Neural cell (in vitro differentiated cells): Measurements from ENCODE around the gene ASB10. TPM values are rescaled to one million over a fixed set of nuclear protein-coding genes. Genes with fewer than 3 reads are reported as not detected.

ENCODE experiments used
- H2AFZ ChIP-seq: fragments of 200-600, 300-800 bp; sonication (generic), shearing (Covaris generic); 2 replicates; pipeline ENCODE4 v1.6.0; 2014; ENCODE audit warnings: low read depth, mild to moderate bottlenecking, antibody characterized with exemption, low read length, moderate library complexity
- H3F3A ChIP-seq: fragments of 200-600 bp; shearing (Covaris generic); 2 replicates; pipeline ENCODE4 v1.6.1; 2016; ENCODE audit warnings: mild to moderate bottlenecking, moderate library complexity, mixed read lengths, antibody characterized with exemption, low read length; ENCODE audit not compliant: insufficient read depth, poor library complexity, severe bottlenecking
- H3K27ac ChIP-seq: fragments of 200-600, 300-800 bp; sonication (generic), shearing (Covaris generic); 2 replicates; pipeline ENCODE4 v1.5.1; 2014; ENCODE audit warnings: mild to moderate bottlenecking, low read length, moderate library complexity
- H3K27me3 ChIP-seq: fragments of 300-800, 200-600 bp; sonication (generic), shearing (Covaris generic); 2 replicates; pipeline ENCODE4 v1.6.0; 2014; ENCODE audit warnings: mild to moderate bottlenecking, low read depth, low read length, moderate library complexity; ENCODE audit not compliant: insufficient read depth
- H3K36me3 ChIP-seq: fragments of 300-800, 200-600 bp; sonication (generic), shearing (Covaris generic); 2 replicates; pipeline ENCODE4 v1.5.1; 2014; ENCODE audit warnings: mild to moderate bottlenecking, antibody characterized with exemption, low read length, moderate library complexity; ENCODE audit not compliant: insufficient read depth
- H3K4me2 ChIP-seq: fragments of 300-800, 200-600 bp; sonication (generic), shearing (Covaris generic); 2 replicates; pipeline ENCODE4 v1.6.0; 2014; ENCODE audit warnings: mild to moderate bottlenecking, low read length
- H3K4me3 ChIP-seq: fragments of 300-800, 200-600 bp; sonication (generic), shearing (Covaris generic); 2 replicates; pipeline ENCODE4 v1.5.1; 2014; ENCODE audit warnings: mild to moderate bottlenecking, low read length, moderate library complexity
- H3K79me2 ChIP-seq: fragments of 200-600 bp; shearing (Covaris generic); replicated peaks from 2 replicates; pipeline ENCODE4 v1.6.0; 2014; ENCODE audit warnings: mild to moderate bottlenecking, low read length, moderate library complexity; ENCODE audit not compliant: insufficient read depth
- H3K9ac ChIP-seq: fragments of 300-800, 200-600 bp; sonication (generic), shearing (Covaris generic); 2 replicates; pipeline ENCODE4 v1.6.1; 2016; ENCODE audit warnings: mild to moderate bottlenecking, low read length, mixed read lengths
- H3K9me2 ChIP-seq: fragments of 200-600 bp; shearing (Covaris generic); 2 replicates; pipeline ENCODE4 v1.6.1; 2016; ENCODE audit warnings: mild to moderate bottlenecking, low read length, mixed read lengths; ENCODE audit not compliant: insufficient read depth
- H3K9me3 ChIP-seq: fragments of 200-600, 300-800 bp; sonication (generic), shearing (Covaris generic); 2 replicates; pipeline ENCODE4 v1.6.1; 2016; ENCODE audit warnings: mild to moderate bottlenecking, mixed run types, low read length, moderate library complexity, mixed read lengths
- H4K20me1 ChIP-seq: fragments of 200-600 bp; shearing (Covaris generic); 2 replicates; pipeline ENCODE4 v1.6.1; 2016; ENCODE audit warnings: mild to moderate bottlenecking, mixed run types; ENCODE audit not compliant: insufficient read depth
- EP300 ChIP-seq: fragments of 450-650 bp; conservative IDR thresholded peaks from 2 replicates; pipeline ENCODE4 v1.6.1; 2014; ENCODE audit warnings: antibody characterized with exemption, mild to moderate bottlenecking, moderate library complexity; ENCODE audit not compliant: poor library complexity, severe bottlenecking
- EZH2 ChIP-seq: fragments of 200-600, 300-800 bp; shearing (Covaris generic), sonication (generic); IDR thresholded peaks from 2 replicates; pipeline ENCODE4 v1.6.1; 2014; ENCODE audit warnings: antibody characterized with exemption, low read length, borderline replicate concordance, mild to moderate bottlenecking; ENCODE audit not compliant: insufficient read depth, poor library complexity, severe bottlenecking
- MXI1 ChIP-seq: fragments of 450-650 bp; conservative IDR thresholded peaks from 2 replicates; pipeline ENCODE4 v1.6.1; 2014; ENCODE audit warnings: antibody characterized with exemption, mild to moderate bottlenecking; ENCODE audit not compliant: poor library complexity, severe bottlenecking
- POLR2AphosphoS5 ChIP-seq: IDR thresholded peaks from 2 replicates; pipeline ENCODE4 v1.6.1; 2012
- RAD21 ChIP-seq: fragments of 450-650 bp; conservative IDR thresholded peaks from 2 replicates; pipeline ENCODE4 v1.6.1; 2014; ENCODE audit warnings: antibody characterized with exemption, mild to moderate bottlenecking, moderate library complexity
- SMC3 ChIP-seq: fragments of 450-650 bp; conservative IDR thresholded peaks from 2 replicates; pipeline ENCODE4 v1.6.1; 2014; ENCODE audit warnings: antibody characterized with exemption, mild to moderate bottlenecking, moderate library complexity; ENCODE audit not compliant: poor library complexity
- TAF1 ChIP-seq: IDR thresholded peaks from 2 replicates; pipeline ENCODE4 v1.6.1; 2012; ENCODE audit warnings: low read depth
- polyA plus RNA-seq: library from polyadenylated mRNA; depleted of rRNA; stranded (reverse); fragments of >200 nt; gene quantifications from 2 replicates; pipeline ENCODE4 v1.2.3, GENCODE V29; 2014
- TF ChIP-seq, protein P1 (sequence below): IDR thresholded peaks from 2 replicates; pipeline ENCODE4 v1.6.1; 2012; ENCODE audit warnings: borderline replicate concordance
- TF ChIP-seq, protein P2 (sequence below): fragments of 450-650 bp; IDR thresholded peaks from 2 replicates; pipeline ENCODE4 v1.5.1; 2014; ENCODE audit warnings: antibody characterized with exemption, mild to moderate bottlenecking, moderate library complexity; ENCODE audit not compliant: poor library complexity, severe bottlenecking

Gene ASB10
- polyA plus RNA-seq, 1 donor from 2014 or later = not detected

- TF ChIP-seq EZH2 (no peak), EP300 (no peak), POLR2AphosphoS5 (no peak)
Measured at GRCh38 chr7:151129960-151130591, 57.0 kb downstream of the ASB10 start (continued).

DNA sequence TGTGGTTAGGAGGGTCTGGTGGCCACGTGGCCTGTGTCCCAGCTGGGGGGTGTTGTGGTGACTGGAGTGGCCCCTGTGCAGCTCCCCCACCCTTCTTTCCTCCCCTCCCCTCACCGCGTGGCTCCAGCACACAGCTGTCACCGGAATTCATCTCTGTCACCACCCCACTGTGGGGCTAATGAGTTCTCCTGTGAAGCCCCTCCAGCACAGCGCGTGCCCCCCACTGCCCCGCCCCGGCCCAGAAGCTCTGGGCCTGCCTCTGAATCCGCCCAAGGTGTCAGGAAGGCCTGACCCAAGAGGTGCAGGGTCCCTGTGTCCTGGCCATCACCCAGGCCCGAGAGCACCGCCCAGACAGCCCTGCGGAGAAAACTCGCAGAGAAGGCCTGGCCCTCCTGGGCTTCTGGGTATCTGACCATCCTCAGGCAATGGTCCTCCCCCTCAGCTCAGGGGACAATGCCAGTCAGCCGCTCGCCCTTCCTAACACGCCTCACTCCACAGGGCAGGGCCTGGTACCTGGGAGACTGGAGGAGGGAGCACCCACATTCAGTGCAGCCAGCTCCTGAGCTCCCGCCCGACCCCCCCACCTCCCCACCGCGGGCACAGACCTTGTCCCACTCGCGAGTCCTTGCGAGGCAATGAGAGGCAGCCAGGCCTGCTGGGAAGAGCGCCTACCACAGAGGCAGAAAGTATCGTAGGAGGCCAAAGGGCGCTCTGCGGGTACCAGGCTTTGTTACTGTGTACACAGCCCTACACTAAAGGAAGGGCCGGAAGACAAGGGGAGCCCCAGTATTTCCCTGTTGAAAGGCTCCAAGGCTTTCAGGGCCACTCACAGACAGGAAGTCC, 57.7 kb downstream of the ASB10 start:
- H3K27me3 ChIP-seq = no peaks in the 10 kb centered on the region
- H2AFZ ChIP-seq = no peak overlapping the region
- H3K79me2 ChIP-seq = no peaks in the 10 kb centered on the region
- H3K9me2 ChIP-seq = no peaks in the 10 kb centered on the region
- no peaks in the 10 kb centered on the region for H3K36me3 ChIP-seq
- no peak overlapping the region for H3K9ac ChIP-seq
- H3K4me3 ChIP-seq = no peak overlapping the region
- TF ChIP-seq SMC3 = no peak
- TF ChIP-seq EZH2 = no peak
- no peak for TF ChIP-seq RAD21
- no peak for TF ChIP-seq EP300
- TF ChIP-seq, protein P1, sequence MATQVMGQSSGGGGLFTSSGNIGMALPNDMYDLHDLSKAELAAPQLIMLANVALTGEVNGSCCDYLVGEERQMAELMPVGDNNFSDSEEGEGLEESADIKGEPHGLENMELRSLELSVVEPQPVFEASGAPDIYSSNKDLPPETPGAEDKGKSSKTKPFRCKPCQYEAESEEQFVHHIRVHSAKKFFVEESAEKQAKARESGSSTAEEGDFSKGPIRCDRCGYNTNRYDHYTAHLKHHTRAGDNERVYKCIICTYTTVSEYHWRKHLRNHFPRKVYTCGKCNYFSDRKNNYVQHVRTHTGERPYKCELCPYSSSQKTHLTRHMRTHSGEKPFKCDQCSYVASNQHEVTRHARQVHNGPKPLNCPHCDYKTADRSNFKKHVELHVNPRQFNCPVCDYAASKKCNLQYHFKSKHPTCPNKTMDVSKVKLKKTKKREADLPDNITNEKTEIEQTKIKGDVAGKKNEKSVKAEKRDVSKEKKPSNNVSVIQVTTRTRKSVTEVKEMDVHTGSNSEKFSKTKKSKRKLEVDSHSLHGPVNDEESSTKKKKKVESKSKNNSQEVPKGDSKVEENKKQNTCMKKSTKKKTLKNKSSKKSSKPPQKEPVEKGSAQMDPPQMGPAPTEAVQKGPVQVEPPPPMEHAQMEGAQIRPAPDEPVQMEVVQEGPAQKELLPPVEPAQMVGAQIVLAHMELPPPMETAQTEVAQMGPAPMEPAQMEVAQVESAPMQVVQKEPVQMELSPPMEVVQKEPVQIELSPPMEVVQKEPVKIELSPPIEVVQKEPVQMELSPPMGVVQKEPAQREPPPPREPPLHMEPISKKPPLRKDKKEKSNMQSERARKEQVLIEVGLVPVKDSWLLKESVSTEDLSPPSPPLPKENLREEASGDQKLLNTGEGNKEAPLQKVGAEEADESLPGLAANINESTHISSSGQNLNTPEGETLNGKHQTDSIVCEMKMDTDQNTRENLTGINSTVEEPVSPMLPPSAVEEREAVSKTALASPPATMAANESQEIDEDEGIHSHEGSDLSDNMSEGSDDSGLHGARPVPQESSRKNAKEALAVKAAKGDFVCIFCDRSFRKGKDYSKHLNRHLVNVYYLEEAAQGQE = no peak
- TF ChIP-seq, protein P2, sequence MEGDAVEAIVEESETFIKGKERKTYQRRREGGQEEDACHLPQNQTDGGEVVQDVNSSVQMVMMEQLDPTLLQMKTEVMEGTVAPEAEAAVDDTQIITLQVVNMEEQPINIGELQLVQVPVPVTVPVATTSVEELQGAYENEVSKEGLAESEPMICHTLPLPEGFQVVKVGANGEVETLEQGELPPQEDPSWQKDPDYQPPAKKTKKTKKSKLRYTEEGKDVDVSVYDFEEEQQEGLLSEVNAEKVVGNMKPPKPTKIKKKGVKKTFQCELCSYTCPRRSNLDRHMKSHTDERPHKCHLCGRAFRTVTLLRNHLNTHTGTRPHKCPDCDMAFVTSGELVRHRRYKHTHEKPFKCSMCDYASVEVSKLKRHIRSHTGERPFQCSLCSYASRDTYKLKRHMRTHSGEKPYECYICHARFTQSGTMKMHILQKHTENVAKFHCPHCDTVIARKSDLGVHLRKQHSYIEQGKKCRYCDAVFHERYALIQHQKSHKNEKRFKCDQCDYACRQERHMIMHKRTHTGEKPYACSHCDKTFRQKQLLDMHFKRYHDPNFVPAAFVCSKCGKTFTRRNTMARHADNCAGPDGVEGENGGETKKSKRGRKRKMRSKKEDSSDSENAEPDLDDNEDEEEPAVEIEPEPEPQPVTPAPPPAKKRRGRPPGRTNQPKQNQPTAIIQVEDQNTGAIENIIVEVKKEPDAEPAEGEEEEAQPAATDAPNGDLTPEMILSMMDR = no peak
- no peak for TF ChIP-seq POLR2AphosphoS5
- no peak for TF ChIP-seq MXI1
- no peak for TF ChIP-seq TAF1
- H3K27ac ChIP-seq = no peak overlapping the region
- peaks cover 10% of the 10 kb centered on the region for H4K20me1 ChIP-seq
- no peak overlapping the region for H3K4me2 ChIP-seq
- H3F3A ChIP-seq = peaks cover 4% of the 10 kb centered on the region
- H3K9me3 ChIP-seq = no peaks in the 10 kb centered on the region

DNA sequence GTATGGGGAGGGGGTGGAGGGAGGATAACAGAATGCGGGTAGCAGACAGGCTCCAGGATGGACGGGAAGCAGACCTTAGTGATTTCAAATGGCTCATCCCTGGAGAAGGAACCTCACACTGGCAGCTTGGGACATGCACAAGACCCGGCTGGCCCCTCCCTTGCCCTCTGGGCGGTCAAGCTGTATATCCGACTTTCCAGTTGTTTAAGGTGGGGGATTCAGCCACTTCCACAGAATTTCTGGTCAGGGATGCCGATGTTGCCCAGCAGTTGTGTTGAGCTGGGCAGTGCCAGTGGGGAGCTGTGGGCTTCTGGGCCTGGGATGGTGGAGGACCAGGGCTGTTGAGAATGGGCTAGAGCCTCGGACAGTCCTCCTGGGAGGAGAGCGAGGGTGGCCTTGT, 58.3 kb downstream of the ASB10 start:
- Histone ChIP-seq H4K20me1 (peaks cover 13% of the 10 kb centered on the region), H3K4me3 (no peak overlapping the region), H3K9me3 (no peaks in the 10 kb centered on the region), H3F3A (peaks cover 4% of the 10 kb centered on the region), H3K27ac (no peak overlapping the region), H3K36me3 (no peaks in the 10 kb centered on the region), H3K4me2 (no peak overlapping the region), H3K79me2 (no peaks in the 10 kb centered on the region), H2AFZ (no peak overlapping the region), H3K9me2 (no peaks in the 10 kb centered on the region), H3K27me3 (no peaks in the 10 kb centered on the region), H3K9ac (no peak overlapping the region)
- TF ChIP-seq EP300 (no peak), SMC3 (no peak), MXI1 (no peak), TAF1 (no peak), POLR2AphosphoS5 (no peak), EZH2 (no peak), RAD21 (no peak)
- TF ChIP-seq, protein P1 = no peak
- TF ChIP-seq, protein P2 = no peak
